Testis (tissue), 3 donors: ENCODE data around the gene YBX1. TPM values are rescaled to one million over a fixed set of nuclear protein-coding genes. Genes with fewer than 3 reads are reported as not detected.

Experiments
- DNase-seq: peaks from one replicate; pipeline ENCODE4 v3.0.0-alpha.2; 2019
- H3K27ac ChIP-seq, 2 donors: fragments of 200-600 bp; sonication (generic); one replicate each; pipeline ENCODE4 v1.5.1; 2019
- H3K27me3 ChIP-seq: fragments of 200-600 bp; sonication (generic); one replicate; pipeline ENCODE4 v1.5.1; 2019
- H3K36me3 ChIP-seq: fragments of 200-600 bp; sonication (generic); one replicate; pipeline ENCODE4 v1.5.1; 2017; ENCODE audit warnings: low read depth; ENCODE audit errors: missing control alignments
- H3K4me1 ChIP-seq: fragments of 200-600 bp; sonication (generic); one replicate; pipeline ENCODE4 v1.5.1; 2019
- H3K4me3 ChIP-seq, 2 donors: fragments of 200-600 bp; sonication (generic); one replicate each; pipeline ENCODE4 v1.5.1; 2017 to 2019
- H3K9me3 ChIP-seq: fragments of 200-600 bp; sonication (generic); one replicate; pipeline ENCODE4 v1.5.1; 2017
- POLR2A ChIP-seq: fragments of 450-650 bp; IDR thresholded peaks from one replicate; pipeline ENCODE4 v1.6.1; 2017; ENCODE audit warnings: antibody characterized with exemption, mild to moderate bottlenecking, moderate library complexity
- WGBS, 2 donors: methylation state at CpG; one replicate each; pipeline ENCODE4 v1.1.5; 2018; 5-methylcytosine and 5-hydroxymethylcytosine counted together
- intact Hi-C: fragments of 100-400 bp; cut with DNase I; formaldehyde crosslinking; loops from one replicate; pipeline ENCODE4 v1.15.1; 2023; ENCODE audit warnings: low total_unique reads
- polyA plus RNA-seq: library from polyadenylated mRNA; stranded (reverse); fragments of 350-450 nt; fragmentation: Illumina TruSeq; extraction: RNeasy Lipid Tissue Mini Kit (QIAGEN cat#74804); gene quantifications from one replicate; pipeline ENCODE4 v1.2.3, GENCODE V29; 2014; ENCODE audit warnings: low read depth, low replicate concordance; ENCODE audit not compliant: insufficient read depth
- total RNA-seq, 2 donors: library from RNA; depleted of rRNA; stranded (reverse); fragments of >200 nt; gene quantifications; one replicate each; pipeline ENCODE4 v1.2.3, GENCODE V29; 2016
- TF ChIP-seq, protein P1 (sequence below), 3 experiments: fragments of 450-650 bp in 2 of 3; fragments of 200-600 bp in 1 of 3; sonication (generic) in 1 of 3; IDR thresholded peaks; one replicate each; pipeline ENCODE4 v1.5.1; 2016 to 2019; ENCODE audit warnings: antibody characterized with exemption in 3 of 3, mild to moderate bottlenecking in 2 of 3, moderate library complexity in 1 of 3

Gene YBX1
- total and polyA plus RNA-seq, 3 donors from 2014 or later = 798 to 2,470 (median 982) TPM

DNA sequence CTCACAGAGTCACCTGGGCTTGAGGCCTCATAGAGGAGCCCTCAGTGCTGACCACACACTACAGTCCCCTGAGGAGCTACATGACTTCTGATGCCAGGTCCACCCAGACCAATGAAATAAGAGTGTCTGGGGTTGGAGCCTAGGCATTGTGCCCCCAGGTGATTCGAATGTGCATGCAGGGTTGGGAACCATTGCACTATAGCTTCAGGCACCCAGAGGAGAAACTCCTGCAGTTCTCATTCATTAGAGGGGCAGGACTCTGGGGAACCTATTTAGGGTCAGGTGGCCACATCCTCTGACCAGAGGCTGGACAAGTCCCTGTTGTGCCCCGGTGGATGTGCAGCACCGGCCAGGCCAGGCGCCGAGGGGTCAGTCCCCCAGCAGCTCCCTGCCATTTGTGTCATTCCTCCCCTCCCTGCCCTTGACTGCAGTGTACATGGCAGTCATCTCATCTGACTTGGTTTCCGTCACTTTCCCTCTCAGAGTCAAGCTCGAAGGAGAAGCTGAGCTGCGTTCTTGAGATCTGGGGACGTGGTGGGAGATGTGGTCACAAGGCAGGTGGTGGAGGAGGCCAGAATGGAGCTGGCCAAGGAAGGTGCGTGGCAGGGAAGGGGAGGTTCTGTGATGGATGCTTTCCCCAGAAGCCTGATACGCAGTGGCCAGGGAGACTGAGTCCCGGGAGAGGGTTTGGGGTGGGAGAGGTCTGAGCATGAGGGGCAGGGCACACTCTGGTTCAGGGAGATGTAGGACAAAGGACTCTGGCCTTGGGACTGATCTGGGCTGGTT lies 51.4 kb downstream of the YBX1 start:
- WGBS, 2 donors = 84 to 89% methylated on average over 4 to 12 of the region's 12 CpGs
- TF ChIP-seq, protein P1, sequence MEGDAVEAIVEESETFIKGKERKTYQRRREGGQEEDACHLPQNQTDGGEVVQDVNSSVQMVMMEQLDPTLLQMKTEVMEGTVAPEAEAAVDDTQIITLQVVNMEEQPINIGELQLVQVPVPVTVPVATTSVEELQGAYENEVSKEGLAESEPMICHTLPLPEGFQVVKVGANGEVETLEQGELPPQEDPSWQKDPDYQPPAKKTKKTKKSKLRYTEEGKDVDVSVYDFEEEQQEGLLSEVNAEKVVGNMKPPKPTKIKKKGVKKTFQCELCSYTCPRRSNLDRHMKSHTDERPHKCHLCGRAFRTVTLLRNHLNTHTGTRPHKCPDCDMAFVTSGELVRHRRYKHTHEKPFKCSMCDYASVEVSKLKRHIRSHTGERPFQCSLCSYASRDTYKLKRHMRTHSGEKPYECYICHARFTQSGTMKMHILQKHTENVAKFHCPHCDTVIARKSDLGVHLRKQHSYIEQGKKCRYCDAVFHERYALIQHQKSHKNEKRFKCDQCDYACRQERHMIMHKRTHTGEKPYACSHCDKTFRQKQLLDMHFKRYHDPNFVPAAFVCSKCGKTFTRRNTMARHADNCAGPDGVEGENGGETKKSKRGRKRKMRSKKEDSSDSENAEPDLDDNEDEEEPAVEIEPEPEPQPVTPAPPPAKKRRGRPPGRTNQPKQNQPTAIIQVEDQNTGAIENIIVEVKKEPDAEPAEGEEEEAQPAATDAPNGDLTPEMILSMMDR (IDR thresholded peaks at IDR 0.05) = no peak
- TF ChIP-seq POLR2A = no peak
- Histone ChIP-seq H3K4me3 (no peak overlapping the region), H3K9me3 (no peaks in the 10 kb centered on the region), H3K27ac (no peak overlapping the region), H3K36me3 (no peaks in the 10 kb centered on the region), H3K4me1 (no peaks in the 10 kb centered on the region), H3K27me3 (no peaks in the 10 kb centered on the region)
- intact Hi-C loops = no loop called here
- no peak for DNase-seq

DNA sequence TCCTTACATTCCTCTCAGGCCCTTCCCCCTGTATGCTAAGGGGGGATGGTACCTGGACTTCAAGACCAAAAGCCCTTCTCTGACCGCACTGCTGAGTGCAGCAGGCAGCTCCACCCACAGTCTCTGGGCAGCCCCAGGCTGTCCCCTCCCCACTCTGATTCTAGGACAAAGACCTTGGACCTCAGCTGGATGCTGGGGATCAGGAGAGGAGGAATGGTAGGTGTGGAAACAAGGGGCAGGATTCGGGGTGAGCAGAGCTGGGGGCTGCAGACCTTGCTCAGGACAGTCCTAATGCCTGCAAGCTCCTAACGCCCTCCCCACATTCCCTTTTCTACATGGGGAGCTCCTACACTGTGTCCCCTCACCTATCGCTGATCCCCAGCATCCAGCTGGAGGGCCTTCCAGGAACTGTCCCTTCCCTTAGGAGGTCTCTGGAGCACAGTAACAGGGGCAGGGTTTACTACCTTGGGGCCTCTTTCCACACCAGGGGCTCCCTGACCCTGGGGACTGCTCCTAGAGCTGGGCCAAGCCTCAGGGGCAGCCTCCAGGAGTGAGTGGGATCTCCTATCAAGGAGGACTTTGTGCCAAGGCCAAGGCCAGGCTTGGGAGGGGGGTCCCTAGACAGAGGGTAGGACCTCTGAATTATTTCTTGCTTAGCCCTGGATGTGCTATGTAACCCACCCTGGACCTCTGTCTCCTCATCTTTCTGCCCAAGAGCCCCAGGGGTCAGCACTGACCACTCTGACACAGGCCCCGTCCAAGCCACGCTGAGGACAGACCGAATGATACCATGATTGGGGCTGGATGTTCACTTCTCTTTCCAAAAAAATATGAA lies 52.2 kb downstream of the YBX1 start:
- intact Hi-C loops = no loop called here
- WGBS, 2 donors = 86 to 87% methylated on average over 5 to 7 of the region's 7 CpGs
- no peaks in the 10 kb centered on the region for H3K36me3 ChIP-seq
- H3K9me3 ChIP-seq = no peaks in the 10 kb centered on the region
- TF ChIP-seq, protein P1 (IDR thresholded peaks at IDR 0.05) = no peak
- TF ChIP-seq POLR2A = no peak
- H3K27me3 ChIP-seq = no peaks in the 10 kb centered on the region
- H3K4me1 ChIP-seq = no peaks in the 10 kb centered on the region
- H3K4me3 ChIP-seq = no peak overlapping the region
- no peak overlapping the region for H3K27ac ChIP-seq
- DNase-seq = no peak

DNA sequence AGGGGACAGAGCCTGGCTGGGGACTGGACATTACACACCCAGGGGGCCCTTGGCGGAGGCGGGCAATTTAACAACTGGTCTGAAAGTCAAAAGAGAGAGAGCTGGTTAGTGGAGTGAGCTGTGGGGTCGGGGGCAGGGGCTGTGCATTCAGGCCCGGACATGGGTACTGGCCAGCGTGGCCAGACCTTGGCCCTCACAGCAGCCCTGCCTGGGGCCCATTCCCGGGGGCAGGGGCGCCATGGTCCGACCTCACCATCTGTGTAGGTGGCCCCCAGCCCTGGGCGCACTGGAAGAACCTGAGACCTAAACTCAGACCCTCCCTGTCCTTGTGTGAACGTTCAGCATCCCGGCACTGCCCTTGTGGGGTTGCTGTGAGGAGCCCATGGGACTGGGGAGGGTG lies 52.8 kb downstream of the YBX1 start:
- Histone ChIP-seq H3K4me1 (no peaks in the 10 kb centered on the region), H3K9me3 (no peaks in the 10 kb centered on the region), H3K36me3 (no peaks in the 10 kb centered on the region), H3K27ac (no peak overlapping the region), H3K4me3 (no peak overlapping the region), H3K27me3 (no peaks in the 10 kb centered on the region)
- TF ChIP-seq POLR2A = no peak
- TF ChIP-seq, protein P1 (IDR thresholded peaks at IDR 0.05) = no peak
- intact Hi-C loops = no loop called here
- 74 to 87% methylated on average over 3 to 10 of the region's 11 CpGs for WGBS, 2 donors
- DNase-seq = no peak

DNA sequence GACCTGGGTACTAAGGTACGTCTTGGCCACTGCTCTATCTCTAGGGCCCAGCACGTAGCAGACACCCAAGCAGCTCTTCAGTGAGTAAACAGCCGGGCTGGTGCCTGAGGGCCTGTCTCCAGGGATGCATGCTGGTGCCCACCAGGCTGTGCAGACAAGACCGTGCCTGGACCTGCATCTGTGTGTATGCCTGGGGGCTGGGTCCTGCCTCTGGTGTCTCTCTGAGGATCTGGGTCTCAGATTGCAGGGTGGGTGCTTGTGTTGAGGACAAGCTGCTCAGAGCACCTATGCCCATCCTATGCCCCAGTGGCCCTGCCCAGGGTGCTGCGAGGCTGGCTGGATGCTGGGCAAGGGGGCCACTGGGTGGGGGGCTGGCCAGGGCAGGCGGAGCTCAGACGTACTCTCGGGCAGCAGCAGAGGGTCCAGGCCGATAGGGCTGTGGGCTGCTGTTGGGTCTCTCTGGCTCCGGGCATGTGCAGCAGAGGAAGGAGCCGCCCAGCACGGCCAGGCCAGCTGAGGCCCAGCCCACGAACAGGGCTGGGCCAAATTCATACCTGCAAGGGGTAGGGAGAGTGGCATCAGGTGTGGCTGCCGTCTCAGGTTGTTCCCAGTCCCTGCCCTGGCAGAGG lies 53.4 kb downstream of the YBX1 start:
- no peaks in the 10 kb centered on the region for H3K27me3 ChIP-seq
- H3K27ac ChIP-seq = no peak overlapping the region
- H3K4me1 ChIP-seq = no peaks in the 10 kb centered on the region
- 80 to 90% methylated on average over 2 to 14 of the region's 14 CpGs for WGBS, 2 donors
- H3K36me3 ChIP-seq = no peaks in the 10 kb centered on the region
- no peak overlapping the region for H3K4me3 ChIP-seq
- TF ChIP-seq POLR2A = no peak
- TF ChIP-seq, protein P1 (IDR thresholded peaks at IDR 0.05) = no peak
- no peaks in the 10 kb centered on the region for H3K9me3 ChIP-seq
- DNase-seq = no peak
- intact Hi-C loops = no loop called here
